ENCODE results near the gene TOM1.

TOM1 gene

DNA sequence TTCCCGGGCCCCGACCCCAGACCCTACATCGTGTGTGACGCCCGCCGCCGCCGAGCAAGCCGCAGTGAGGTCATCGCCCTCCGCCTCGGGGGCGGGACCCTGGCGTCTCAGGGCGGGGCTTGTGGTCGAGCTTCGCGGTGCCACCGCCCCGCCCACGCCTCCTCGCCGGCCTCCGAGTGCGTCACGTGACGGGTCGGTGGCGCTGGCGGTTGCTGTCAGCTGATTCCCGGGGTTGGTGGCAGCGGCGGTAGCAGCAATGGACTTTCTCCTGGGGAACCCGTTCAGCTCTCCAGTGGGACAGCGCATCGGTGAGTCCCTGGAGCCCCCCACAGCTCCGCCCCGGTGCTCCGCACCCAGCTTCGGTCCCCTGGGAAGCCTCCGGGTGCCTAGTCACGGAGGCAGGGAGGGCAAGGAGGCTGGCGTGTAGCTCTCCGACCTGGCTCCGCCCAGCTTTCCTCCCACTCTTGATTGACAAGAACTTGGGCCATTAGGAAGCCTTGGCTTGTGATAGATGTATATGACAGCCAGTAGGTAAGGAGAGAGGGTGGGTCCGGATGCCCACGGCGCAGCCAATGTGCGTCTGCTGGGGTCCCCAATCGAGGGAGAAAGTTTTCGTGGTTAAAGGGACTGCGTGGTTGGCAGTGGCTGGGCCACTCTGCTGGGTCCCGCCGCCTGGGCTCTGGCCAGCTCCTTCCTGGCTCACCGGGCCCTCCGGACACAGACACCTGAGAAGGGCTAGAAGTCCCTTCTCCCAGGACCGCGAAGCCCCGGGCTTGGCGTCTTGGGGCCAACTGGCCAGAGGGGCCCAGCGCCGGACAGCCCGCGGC is at the start of gene TOM1:
TSS of gene TOM1 (plus strand) at position 222 of the 827 bp plus-strand sequence. CDS start at position 257, 35 bp downstream.
- peak within 1 kb of the TSS; percentile 82 for H3K4me3 ChIP-seq (ENCODE audit: low read depth, low read length)

GRCh38 chr22:35250156-35250555 is 49.5 kb upstream of the TOM1 start:
- no peak overlapping the region for H3K4me3 ChIP-seq (ENCODE audit: low read depth, low read length)
- TF ChIP-seq CTCF (IDR thresholded peaks at IDR 0.05; ENCODE audit: borderline replicate concordance, insufficient read depth, low read depth, low read length): no peak

More for the DNA sequence above, at the start of gene TOM1:
- no peak for TF ChIP-seq CTCF (IDR thresholded peaks at IDR 0.05; ENCODE audit: borderline replicate concordance, insufficient read depth, low read depth, low read length)

DNA sequence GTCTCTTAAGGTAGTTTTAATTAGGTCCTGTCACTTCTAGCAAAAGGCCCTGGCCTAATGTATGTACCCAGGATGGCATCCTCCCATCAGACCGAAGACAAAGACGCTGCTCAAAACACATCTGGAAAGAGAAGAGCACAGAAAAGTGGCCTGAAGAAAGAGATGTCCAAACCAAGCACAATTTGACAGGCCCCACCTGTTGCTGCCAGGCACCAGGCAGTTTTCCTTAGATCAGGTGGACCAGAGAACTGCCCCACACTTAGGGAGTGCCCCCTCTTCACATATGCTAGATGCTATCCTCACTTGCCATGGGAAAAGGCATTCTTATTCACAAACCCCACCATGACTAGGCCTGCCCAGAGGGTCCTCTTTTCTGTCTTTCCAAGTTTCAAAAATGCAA is 45.7 kb upstream of the TOM1 start:
- no peak for TF ChIP-seq CTCF (IDR thresholded peaks at IDR 0.05; ENCODE audit: borderline replicate concordance, insufficient read depth, low read depth, low read length)
- no peak overlapping the region for H3K4me3 ChIP-seq (ENCODE audit: low read depth, low read length)

- no peak for TF ChIP-seq CTCF (IDR thresholded peaks at IDR 0.05; ENCODE audit: borderline replicate concordance, insufficient read depth, low read depth, low read length)
- H3K4me3 ChIP-seq (ENCODE audit: low read depth, low read length): peak overlapping the region; percentile 93
Measured at GRCh38 chr22:35257002-35257320, 42.7 kb upstream of the TOM1 start.

- H3K4me3 ChIP-seq (ENCODE audit: low read depth, low read length): peak within 1 kb of the TSS; percentile 93
- peak; percentile 22; the same call in 1 of the 2 replicates for TF ChIP-seq CTCF (IDR thresholded peaks at IDR 0.05; ENCODE audit: borderline replicate concordance, insufficient read depth, low read depth, low read length)
Measured at GRCh38 chr22:35257321-35258190, 42.1 kb upstream of the TOM1 start, which contains the start of gene HMGXB4. Gene HMGXB4, plus strand, starts transcription at chr22:35257493. Its CDS starts 4,898 bp downstream, at chr22:35262391.

GRCh38 chr22:35258191-35258988 is 41.3 kb upstream of the TOM1 start:
- peak overlapping the region; percentile 93 for H3K4me3 ChIP-seq (ENCODE audit: low read depth, low read length)
- TF ChIP-seq CTCF (IDR thresholded peaks at IDR 0.05; ENCODE audit: borderline replicate concordance, insufficient read depth, low read depth, low read length): no peak
